Activated T-helper 1 cell treated with anti-CD3 and anti-CD28 coated beads, Interleukin-2, amount 50 U/mL, for 16 hours (primary cell): ENCODE measurements around the gene HRAS.

Source experiments
- DNase-seq, 2 donors: peaks; one replicate each; pipeline ENCODE4 v3.0.0-alpha.2; 2020; ENCODE audit warnings: low read depth in 1 of 2, low spot score in 1 of 2

The HRAS gene

DNA sequence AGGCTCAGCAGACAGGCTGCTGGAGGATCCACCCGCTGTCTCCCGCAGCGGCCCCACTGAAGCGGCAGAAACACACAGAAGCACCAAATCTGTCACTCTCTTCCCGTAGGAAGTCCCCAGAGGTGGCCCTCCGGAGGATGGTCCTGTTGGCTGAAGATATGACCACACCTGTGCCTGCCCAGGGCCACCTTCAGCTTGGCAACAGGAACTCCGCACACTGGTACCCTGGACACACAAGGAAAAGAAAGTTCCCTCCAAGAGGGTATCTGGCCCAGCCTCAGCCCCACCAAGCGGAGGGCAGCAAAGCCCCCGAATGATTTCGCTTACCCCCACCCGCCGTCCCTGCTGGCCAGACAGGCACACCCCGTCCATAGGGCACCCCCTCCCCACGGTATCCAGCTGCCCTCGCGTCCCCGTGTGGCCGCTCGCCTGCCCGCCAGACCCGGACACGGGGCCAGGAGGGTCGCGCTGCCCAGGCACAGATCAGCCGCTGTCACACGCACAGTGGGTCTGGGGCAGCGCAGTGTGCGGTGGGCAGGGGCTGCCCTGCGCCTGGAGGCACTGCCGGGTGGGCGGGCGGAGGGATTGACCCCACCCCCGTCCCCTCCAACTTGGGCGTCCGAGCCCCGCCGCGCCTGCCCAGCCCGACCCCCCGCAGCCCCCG is 32.4 kb upstream of the HRAS start:
- DNase-seq = no peak

DNA sequence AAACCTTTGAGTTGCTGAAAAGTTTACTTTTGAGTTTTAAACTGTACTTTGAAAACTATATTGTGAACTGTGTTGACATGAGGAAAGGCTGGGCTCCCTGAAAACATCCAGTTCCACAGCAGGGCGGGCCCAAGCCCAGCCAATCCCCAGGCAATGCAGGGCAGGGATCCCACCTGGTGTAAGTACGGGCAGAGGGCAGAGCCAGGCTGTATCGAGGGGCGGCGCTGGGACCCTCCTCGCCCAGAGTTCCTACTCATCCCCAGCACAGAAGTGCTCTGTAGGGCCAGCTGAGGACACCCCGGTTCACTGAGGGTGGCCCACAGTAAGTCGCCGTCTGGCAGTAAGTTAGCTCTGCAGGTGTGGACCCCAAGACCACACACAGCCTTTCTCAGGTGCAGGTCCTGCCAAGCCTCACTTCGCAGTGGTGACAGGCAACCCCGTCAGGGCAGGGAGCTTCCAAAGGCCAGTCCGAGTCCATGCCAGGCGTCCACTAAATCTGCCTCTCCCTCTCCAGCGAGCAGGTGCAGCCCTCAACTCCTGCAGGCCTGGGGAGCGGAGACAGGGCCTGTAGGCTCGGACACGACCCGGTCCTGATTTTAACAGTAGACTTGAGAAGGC is 31.7 kb upstream of the HRAS start:
- DNase-seq = no peak

DNA sequence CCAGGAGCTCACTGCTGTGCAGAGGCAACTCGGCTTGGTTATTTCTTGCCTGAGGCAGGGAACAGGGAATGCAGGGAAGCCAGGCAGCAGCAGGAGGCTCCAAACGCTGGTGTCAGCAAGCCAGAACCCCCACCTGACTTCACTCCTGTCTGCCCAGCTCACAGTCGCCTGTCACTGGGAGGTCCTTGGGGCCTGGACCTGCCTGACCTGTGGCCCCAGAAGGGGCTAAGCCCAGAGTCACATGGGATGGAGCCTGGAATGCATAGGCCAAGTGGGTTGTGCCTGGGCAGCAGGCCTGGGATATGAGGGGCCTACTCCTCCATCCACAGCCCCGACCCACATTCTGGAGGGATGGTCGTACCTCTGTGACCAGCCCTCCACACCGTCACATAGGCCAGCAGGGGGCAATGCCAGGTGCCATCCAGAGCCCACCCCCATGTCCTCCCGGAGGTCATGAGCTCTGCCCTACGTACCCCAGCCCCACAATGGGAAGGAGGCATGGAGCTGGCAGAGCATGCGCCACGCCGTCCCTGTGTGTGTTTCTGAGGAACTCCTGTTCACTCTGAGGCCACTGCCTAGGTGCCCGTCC is 30.6 kb upstream of the HRAS start:
- DNase-seq = no peak

DNA sequence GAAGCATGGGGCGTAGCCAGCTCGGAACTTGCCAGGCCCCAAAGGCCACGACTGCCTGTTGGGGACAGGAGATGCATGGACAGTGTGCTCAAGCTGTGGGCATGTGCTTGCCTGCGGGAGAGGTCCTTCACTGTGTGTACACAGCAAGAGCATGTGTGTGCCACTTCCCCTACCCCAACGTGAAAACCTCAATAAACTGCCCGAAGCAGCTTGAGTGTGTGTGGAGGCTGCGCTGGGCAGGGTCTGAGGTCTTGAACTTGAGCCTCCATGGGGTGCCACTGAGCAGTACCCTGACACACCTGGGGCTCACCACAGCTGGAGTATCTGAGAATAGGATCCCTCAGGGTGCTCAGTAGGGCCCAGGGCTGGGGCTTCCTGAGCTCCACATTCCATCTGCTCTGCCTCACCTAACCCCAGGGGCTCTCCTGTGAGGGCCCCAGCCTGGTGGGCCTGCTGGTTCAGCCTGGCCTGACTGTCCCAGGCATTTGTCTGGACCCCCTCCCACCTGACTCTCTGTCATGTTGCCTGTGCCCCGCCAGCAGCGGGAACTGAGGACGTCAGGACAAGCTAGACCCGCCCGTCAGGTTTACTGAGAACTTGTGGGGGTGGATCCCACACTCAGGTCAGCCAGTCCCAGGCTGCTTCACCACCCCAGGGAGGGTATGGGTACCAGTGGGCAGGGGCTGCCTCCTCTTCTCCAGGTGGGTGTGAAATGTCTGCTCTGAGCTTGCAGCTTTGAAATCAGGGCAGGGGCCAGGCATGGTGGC is 28.6 kb upstream of the HRAS start:
- no peak for DNase-seq

DNA sequence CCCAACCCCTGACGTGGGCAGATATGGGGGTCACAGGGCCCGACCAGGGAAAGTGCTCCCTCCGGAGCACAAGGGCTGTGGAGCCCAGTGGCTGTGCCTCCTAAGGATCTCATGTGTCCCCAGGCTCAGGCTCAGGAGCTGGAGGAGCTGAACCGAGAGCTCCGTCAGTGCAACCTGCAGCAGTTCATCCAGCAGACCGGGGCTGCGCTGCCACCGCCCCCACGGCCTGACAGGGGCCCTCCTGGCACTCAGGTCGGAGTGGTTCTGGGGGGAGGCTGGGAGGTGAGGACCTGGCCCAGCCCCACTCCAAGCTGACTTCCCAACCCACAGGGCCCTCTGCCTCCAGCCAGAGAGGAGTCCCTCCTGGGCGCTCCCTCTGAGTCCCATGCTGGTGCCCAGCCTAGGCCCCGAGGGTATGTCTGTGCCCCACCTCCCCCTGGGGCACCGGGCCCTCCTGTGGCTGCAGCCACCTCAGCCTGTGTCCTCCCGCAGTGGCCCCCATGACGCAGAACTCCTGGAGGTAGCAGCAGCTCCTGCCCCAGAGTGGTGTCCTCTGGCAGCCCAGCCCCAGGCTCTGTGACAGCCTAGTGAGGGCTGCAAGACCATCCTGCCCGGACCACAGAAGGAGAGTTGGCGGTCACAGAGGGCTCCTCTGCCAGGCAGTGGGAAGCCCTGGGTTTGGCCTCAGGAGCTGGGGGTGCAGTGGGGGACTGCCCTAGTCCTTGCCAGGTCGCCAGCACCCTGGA is 27.9 kb upstream of the HRAS start:
- no peak for DNase-seq

DNA sequence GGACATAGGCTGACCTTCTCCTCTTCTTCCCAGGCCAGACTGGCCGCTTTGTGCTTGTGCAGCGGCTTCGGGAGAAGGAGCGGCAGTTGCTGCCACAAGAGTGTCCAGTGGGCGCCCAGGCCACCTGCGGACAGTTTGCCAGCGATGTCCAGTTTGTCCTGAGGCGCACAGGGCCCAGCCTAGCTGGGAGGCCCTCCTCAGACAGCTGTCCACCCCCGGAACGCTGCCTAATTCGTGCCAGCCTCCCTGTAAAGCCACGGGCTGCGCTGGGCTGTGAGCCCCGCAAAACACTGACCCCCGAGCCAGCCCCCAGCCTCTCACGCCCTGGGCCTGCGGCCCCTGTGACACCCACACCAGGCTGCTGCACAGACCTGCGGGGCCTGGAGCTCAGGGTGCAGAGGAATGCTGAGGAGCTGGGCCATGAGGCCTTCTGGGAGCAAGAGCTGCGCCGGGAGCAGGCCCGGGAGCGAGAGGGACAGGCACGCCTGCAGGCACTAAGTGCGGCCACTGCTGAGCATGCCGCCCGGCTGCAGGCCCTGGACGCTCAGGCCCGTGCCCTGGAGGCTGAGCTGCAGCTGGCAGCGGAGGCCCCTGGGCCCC is 26.8 kb upstream of the HRAS start:
- no peak for DNase-seq

DNA sequence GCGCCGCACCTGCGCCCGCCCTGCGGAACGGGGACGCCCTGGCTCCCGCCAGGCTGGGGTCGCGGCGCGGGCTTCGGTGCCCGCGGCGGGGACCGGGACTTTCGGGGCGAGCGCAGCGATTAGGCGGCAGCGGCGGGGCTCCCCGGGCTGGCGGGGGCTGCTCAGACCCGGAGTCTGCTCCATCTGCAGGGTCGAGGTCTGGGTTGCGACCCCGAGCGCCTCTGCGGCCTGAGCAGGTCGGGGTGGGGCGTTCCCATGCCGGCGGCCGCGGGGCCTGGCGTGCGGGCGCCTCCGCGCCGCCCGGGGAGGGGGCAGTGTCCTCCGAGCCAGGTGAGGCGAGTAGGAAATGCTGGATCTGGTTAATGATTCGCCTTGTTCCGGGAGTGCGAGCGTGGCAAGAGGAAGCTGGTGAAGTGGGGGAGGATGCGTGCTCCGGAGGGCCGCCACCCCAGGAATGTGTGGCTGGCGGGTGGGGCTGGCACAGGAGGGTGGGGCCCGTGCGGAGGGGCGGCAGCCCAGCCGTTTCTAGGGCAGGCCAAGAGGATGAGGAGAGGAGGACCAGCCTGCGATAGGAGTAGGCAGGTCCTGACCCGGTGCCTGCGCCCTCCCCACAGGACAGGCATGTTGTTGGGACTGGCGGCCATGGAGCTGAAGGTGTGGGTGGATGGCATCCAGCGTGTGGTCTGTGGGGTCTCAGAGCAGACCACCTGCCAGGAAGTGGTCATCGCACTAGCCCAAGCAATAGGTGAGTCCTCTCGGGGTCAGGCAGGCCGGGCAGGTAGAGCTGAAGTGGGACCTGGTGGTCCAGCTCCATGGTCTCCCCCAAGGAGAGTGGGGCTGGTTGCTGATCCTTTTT is 26.0 kb upstream of the HRAS start:
- no peak for DNase-seq

DNA sequence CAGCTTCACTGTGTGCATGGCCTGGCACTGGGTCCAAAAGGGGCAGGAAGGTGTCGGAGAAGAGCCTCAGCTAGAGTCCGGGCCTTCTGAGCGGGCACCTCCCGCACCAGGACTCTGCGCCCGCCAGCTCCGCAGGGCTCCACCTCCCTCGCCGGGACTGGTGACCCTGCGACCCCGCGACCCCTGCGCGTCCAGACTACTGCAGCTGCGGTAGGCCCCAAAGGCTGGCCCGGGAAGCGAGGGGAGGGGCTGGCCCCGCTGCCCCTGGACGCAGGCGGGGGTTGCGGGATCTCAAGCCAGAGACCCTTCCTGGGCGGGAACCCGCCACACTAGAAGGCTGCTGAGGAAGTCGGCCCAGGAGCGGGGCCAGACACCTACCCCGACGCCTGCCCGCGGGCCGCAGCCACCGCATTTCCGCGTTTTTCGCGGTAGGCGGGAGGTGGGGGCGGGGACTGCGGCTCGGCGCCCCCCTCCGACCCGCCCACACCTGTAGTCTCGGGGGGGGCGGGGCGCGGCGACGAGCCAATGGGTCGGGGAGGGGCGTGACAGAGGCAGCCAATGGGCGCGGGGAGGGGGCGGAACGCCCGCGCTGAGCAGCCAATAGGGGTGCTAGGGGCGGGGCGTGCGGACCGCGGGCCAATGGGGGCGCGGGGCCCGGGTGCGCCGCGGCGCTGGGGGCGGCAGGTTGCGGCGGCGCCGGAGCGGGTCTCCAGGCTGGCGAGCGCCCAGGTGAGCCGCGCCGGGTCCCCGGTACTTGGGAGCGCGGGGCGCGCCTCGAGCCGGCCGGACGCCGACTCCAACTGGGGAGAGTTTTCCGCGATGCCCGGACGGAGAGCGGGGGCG is 25.1 kb upstream of the HRAS start, which contains the start of the genes LMNTD2 and RASSF7:
Gene LMNTD2 (minus strand): TSS at position 434 of the 843 bp plus-strand sequence. CDS start 22 bp downstream, at position 412.
Gene RASSF7 (plus strand): TSS at position 666 of the 843 bp plus-strand sequence. CDS start 799 bp downstream, outside the sequence.
- DNase-seq = peak; percentile 92 to 96

DNA sequence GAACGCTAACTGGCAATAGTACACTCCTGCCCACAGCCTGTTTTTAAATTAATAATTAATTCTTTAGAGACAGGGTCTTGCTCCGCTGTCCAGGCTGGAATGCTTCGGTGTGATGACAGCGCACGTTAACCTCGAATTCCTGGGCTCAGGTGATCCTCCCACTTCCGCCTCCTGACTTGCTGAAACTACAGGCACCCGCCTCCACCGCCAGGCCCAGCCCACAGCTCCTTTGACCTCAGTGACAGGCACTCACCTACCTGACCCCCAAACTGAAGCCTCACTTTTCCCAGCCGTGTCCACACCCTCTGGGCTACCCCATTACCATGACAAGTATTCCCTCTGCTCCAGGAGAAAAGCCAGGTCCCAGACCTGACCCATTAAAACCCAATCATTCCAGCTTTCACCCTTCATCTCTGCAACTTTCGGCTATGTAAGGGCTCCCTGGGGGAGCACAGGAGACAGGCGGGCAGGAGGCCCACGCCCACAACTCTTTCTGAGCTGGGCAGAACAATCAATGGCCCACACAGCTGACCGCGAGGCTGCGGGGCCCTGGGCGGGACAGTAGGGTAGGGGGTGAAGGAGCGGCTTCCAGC is 24.4 kb upstream of the HRAS start:
- no peak for DNase-seq

DNA sequence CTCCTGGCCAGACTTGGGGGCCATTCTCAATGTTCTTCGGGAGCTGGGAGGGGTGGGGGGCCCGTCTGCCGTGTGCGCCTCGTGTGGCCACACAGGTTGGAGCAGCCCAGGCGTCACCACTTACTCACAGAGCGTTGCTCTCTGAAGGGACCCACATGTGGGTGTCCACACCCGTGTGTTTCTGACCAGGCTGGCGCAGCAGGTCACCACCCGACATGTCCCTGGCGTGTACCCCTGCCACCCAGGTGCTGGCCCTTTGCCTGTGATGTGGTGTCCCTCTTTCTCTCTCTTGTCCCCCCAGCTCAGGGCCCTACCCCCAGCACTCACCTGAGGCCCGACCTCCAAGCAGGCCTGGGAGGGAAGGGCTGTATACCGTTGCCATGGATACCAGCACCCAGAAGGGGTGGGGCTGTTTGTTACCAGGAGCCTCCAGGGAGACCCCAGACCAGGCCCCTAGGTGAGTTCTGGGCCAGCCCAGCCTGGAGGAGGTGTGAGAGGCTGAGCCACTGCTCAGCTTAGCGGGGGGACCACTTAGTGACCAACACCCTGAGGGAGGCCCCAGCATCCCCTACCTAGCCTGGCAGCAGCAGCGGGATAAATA is 23.7 kb upstream of the HRAS start:
- no peak for DNase-seq

DNA sequence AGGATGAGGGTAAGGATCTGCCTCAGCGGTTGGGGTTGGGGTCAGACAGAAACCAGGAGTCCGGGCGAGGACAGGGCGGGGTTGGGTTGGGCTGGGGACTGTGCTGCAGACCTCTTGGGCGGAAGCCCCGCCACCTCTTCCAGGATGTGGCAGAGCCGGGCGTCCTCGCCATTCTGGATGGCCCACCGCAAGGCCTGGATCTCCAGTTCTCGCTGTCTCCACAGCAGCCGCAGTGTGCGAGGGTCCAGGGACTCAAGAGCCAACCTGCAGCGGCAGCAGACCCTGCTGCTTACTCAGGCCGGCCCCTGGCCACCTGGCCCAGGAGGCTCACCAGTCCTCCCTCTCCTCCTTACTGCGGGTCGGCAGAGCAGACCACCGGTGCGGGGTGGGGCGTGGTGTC is 23.1 kb upstream of the HRAS start:
- no peak for DNase-seq

DNA sequence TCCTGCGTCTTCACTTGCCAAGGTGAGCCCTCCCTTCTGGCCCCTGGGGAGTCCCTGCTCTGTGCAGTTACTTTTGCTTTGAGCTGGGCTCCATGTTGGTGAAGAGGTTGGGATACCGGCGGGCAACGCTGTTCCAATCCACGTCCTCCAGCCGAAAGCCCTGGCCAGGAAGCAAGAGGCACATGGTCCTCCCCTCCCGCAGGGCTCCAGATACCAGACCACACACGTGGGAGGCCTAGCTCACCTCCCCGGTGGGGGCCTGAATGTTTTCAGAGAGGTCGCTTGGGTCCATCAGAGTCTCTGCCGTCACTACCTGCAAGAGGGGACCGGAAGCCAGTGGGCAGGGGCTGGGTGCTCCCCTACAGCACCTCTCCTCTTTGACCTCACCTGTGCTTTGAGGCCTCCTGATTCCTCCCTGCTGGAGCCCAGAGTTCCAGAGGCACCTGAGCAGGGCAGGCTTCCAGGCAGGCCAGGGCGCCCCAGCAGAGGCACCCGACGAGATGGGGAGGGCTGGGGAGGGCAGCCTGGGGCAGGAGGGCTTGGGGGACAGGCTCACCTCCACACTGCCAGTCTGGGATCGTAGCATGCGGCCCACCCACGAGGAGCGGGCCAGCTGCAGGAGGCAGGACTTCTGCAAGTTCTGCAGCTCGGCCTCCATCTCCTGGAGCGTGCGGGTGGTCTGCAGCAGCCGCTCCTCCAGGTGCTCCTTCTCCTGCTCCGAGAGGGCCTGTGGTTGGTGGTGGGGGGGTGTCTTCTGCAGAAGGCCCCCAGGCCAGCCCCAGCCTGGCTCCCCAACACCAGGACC is 22.2 kb upstream of the HRAS start:
- no peak for DNase-seq

DNA sequence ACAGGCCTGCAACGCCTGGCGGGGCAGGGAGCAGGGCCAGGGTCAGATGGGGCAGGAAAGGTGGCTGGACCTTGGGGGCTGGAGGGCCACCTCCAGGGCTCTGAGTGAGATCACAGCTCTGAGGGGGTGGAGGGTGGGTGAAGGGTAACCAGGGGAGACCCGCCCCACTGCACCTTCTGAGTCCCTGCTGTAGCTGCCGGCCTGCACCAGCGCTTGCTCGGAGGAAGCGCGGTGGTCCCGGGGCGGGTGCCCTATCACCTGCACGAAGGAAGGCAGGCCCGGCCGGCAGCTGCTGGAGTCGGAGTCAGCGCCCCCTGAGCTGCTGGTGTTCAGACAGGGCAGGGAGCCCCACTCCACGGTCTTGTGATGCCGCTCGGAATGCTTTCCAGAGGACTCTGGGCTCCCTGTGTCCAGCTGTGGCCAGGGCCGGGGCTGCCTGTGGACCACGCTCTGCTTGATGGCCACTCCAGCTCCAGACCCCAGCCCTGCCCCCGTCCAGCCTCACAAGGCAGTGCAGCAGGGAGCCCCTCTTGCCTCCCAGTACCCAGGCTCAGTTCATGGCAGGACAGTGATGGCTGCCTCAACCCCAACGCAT is 21.4 kb upstream of the HRAS start:
- no peak for DNase-seq

DNA sequence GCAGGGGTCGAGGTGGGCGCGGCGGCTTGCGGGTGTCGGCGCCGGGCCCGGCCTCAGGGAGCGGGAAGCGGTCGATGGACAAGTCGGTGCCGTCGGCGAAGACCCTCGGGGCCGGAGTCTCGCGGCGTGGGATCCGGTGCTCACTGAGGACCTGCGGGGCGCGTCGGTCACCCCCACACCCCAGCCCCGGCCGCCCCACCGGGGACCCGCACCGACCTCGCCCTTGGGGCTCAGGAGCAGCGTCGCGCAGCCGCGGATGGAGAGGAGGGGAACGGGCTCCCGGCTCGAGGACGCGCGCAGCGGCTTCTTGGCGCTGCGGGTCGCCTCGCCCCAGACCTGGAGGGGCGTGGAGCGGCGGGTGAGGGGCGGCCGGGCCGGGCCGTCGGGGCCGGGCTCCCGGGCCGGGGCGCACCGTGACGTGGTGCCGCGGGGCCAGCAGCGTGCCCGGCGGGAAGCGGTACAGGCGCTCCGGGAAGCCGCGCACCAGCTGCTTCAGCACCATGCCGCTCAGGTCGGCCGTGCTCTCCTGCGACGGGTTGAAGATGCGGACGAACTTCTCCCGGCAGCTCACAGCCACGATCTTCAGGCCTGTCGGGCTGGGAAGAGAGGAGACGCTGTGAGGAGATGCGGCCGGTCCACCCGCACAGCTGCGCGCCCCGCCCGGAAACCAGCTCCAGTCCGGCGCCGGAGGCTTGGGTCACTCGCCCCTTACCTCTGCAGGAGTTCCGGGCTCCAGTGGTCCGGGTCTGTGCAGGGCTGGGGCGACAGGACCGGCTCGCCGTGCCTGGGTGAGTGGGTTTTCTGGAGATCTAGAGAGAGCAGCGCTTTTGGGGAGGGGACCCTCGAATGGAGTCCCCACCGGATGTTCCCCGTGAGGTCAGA is 20.6 kb upstream of the HRAS start:
- no peak for DNase-seq

DNA sequence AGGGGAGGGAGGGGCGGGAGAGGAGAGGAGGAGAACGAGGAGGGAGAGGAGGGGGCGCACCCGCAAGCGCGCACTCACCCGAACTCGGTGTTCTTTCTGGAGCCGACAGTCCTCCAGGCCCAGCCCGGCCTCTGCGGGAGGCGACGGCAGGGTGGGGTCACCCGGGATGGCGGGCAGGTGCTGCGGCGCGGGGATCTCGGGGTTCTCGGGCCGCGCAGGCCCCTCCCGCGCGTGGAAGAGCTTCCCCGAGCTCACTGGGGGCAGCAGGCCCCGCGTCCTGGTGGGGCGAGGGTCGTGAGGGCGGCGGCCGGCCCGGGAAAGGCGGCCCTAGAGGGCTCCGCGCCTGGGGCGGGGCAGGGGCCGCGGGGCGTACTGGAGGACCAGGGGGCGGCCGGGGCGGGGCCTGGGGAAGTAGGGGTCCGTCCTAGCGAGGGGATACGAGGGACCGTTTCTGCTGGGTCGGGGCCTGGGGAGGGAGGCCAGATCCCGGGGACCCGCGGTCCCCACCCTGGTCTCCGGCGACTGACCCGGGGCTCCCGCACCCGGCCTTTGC is 19.9 kb upstream of the HRAS start:
- DNase-seq = no peak
